Left colon (tissue), 2 donors: ENCODE measurements around the gene ACVR2B. TPM values are rescaled to one million over a fixed set of nuclear protein-coding genes. Genes with fewer than 3 reads are reported as not detected.

Source experiments
- ATAC-seq: fragments of 200-7000 bp; cut with Tn5 transposase; one replicate; pipeline ENCODE4 v1.9.1; 2020; ENCODE audit warnings: mild to moderate bottlenecking, moderate library complexity
- DNase-seq, 2 donors: peaks; one replicate each; pipeline ENCODE4 v3.0.0-alpha.2; 2020
- intact Hi-C, 2 donors: fragments of 100-400 bp; cut with DNase I in 1 of 2; cut with micrococcal nuclease in 1 of 2; formaldehyde crosslinking; loops; one replicate each; pipeline versions ENCODE4 v1.11.2 to v1.14.0; 2022; cut with DNase I, micrococcal nuclease
- total RNA-seq, 2 donors: library from RNA; stranded (reverse); fragmentation: NEBNext Ultra II Directional; extraction: Animal tissue kit (Norgen Biotek cat#: 25700); gene quantifications; one replicate each; pipeline ENCODE4 v1.2.1, GENCODE V29; 2021
- donor health status: DM: no; HTN: no; CAD: no.
- donor health status: DM: yes; HTN: yes; CAD: no.

The ACVR2B gene
- total RNA-seq, 2 donors from 2014 or later = 5.2 to 7.1 TPM

- intact Hi-C loops = no loop called here
- DNase-seq (no peak), ATAC-seq (peak; percentile 1)
Observed at GRCh38 chr3:38455639-38456430, 2.1 kb downstream of the ACVR2B start.

- ATAC-seq = no peak
- DNase-seq = no peak
- intact Hi-C loops = no loop called here
Observed at GRCh38 chr3:38457111-38458003, 3.7 kb downstream of the ACVR2B start.

GRCh38 chr3:38458796-38459498 is 5.3 kb downstream of the ACVR2B start:
- peak; percentile 62 for ATAC-seq

GRCh38 chr3:38459499-38460048 is 5.9 kb downstream of the ACVR2B start:
- DNase-seq (peak in 1 of 2 donors; percentile 32), ATAC-seq (peak; percentile 39)
- intact Hi-C loops = no loop called here

More at GRCh38 chr3:38458796-38459498, 5.3 kb downstream of the ACVR2B start:
- intact Hi-C loops = no loop called here
- DNase-seq = peak; percentile 73 to 74

GRCh38 chr3:38460377-38461270 is 6.9 kb downstream of the ACVR2B start:
- no peak for DNase-seq
- intact Hi-C loops = no loop called here
- no peak for ATAC-seq

GRCh38 chr3:38465588-38466154 is 12.0 kb downstream of the ACVR2B start:
- ATAC-seq = no peak
- intact Hi-C loops = no loop called here

GRCh38 chr3:38468765-38469164 is 15.1 kb downstream of the ACVR2B start:
- intact Hi-C loops = no loop called here
- peak; percentile 47 to 56 for DNase-seq
- peak; percentile 82 for ATAC-seq

More at GRCh38 chr3:38465588-38466154, 12.0 kb downstream of the ACVR2B start:
- no peak for DNase-seq

GRCh38 chr3:38469852-38470251 is 16.2 kb downstream of the ACVR2B start:
- DNase-seq = no peak
- intact Hi-C loops = no loop called here
- no peak for ATAC-seq

- ATAC-seq = peak; percentile 87
Observed at GRCh38 chr3:38471260-38471857, 17.7 kb downstream of the ACVR2B start.

GRCh38 chr3:38472342-38472741 is 18.7 kb downstream of the ACVR2B start:
- ATAC-seq = peak; percentile 21
- intact Hi-C loops = no loop called here

More at GRCh38 chr3:38471260-38471857, 17.7 kb downstream of the ACVR2B start:
- no peak for DNase-seq
- intact Hi-C loops = no loop called here

GRCh38 chr3:38473229-38473628 is 19.5 kb downstream of the ACVR2B start:
- DNase-seq = no peak
- intact Hi-C loops = no loop called here

More at GRCh38 chr3:38472342-38472741, 18.7 kb downstream of the ACVR2B start:
- DNase-seq = no peak

GRCh38 chr3:38474928-38475605 is 21.4 kb downstream of the ACVR2B start:
- ATAC-seq (no peak), DNase-seq (no peak)
- intact Hi-C loops = no loop called here

More at GRCh38 chr3:38473229-38473628, 19.5 kb downstream of the ACVR2B start:
- no peak for ATAC-seq

GRCh38 chr3:38475716-38476115 is 22.0 kb downstream of the ACVR2B start:
- no peak for DNase-seq
- ATAC-seq = no peak
- intact Hi-C loops = no loop called here

GRCh38 chr3:38476157-38476756 is 22.6 kb downstream of the ACVR2B start:
- DNase-seq (no peak), ATAC-seq (no peak)
- intact Hi-C loops = no loop called here

- ATAC-seq (no peak), DNase-seq (no peak)
- intact Hi-C loops = no loop called here
Observed at GRCh38 chr3:38477057-38477820, 23.5 kb downstream of the ACVR2B start.
